HCT116 (cell line): ENCODE data around the gene SPATA7. TPM values are rescaled to one million over a fixed set of nuclear protein-coding genes. Genes with fewer than 3 reads are reported as not detected.

Source experiments
- total RNA-seq: library from RNA; stranded (reverse); gene quantifications from one replicate; pipeline ENCODE4 v1.2.1, GENCODE V29; 2021; ENCODE audit not compliant: unreplicated experiment

SPATA7 gene
- total RNA-seq, 1 experiment from 2014 or later: 6.2 TPM

Other genes with a start within 250 kb of the SPATA7 start
- gene KCNK10, start 62.4 kb upstream of the SPATA7 start, total RNA-seq: not detected
- 7.6 TPM for gene PTPN21, start 169.3 kb downstream of the SPATA7 start, total RNA-seq
- 66.2 TPM for gene ZC3H14, start 177.4 kb downstream of the SPATA7 start, total RNA-seq